Measurements from ENCODE around the gene NFATC2IP.

Gene NFATC2IP

DNA sequence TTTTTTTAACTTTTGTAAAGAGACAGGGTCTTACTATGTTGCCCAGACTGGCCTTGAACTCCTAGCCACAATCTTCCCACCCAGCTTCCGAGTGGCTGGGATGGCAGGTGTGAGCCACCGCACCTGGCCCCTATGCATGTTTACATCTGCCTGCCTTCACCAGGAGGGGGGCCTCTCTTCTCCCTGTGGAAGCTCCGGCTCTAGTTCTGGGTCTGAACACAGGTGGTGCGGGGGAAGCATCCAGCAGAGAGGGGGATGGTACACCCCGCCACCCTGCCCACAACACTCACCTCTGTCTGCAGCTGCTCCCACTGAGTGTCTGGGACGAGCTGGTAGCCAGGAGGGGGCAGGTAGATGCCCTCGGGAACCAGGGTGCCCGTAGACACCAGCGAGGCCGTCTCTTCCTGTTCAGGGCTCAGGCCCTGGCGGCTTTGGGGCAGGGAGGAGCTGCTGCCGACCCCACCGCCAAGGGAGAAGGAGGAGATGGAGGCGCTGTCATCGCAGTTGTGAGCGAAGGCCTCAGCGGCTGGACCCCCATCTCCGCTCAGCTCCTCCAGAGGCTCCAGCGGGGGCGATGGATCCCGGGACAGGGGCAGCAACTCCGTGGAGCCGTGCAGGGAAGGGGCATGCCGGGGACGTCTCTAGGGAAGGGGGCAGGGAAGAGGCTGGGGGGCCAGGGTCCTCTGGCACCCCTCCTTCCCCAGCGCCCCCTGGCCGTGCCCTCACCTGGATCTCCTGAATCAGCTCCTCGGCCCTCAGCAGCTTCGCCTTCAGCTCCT, 36.6 kb upstream of the NFATC2IP start:
- no peak for TF ChIP-seq ZBTB7A (IDR thresholded peaks at IDR 0.05; ENCODE audit: low read depth)
- no peak for TF ChIP-seq FOXM1 (IDR thresholded peaks at IDR 0.05; ENCODE audit: borderline replicate concordance, low read depth)
- TF ChIP-seq, protein P1, sequence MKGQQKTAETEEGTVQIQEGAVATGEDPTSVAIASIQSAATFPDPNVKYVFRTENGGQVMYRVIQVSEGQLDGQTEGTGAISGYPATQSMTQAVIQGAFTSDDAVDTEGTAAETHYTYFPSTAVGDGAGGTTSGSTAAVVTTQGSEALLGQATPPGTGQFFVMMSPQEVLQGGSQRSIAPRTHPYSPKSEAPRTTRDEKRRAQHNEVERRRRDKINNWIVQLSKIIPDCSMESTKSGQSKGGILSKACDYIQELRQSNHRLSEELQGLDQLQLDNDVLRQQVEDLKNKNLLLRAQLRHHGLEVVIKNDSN (IDR thresholded peaks at IDR 0.05) = no peak
- no peak for TF ChIP-seq TEAD4 (IDR thresholded peaks at IDR 0.05)
- TF ChIP-seq EGR1 (IDR thresholded peaks at IDR 0.05) = no peak
- no peak for TF ChIP-seq YY1 (IDR thresholded peaks at IDR 0.05; ENCODE audit: low read depth)
- TF ChIP-seq, protein P2, sequence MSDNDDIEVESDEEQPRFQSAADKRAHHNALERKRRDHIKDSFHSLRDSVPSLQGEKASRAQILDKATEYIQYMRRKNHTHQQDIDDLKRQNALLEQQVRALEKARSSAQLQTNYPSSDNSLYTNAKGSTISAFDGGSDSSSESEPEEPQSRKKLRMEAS (IDR thresholded peaks at IDR 0.05) = no peak
- TF ChIP-seq, protein P3, sequence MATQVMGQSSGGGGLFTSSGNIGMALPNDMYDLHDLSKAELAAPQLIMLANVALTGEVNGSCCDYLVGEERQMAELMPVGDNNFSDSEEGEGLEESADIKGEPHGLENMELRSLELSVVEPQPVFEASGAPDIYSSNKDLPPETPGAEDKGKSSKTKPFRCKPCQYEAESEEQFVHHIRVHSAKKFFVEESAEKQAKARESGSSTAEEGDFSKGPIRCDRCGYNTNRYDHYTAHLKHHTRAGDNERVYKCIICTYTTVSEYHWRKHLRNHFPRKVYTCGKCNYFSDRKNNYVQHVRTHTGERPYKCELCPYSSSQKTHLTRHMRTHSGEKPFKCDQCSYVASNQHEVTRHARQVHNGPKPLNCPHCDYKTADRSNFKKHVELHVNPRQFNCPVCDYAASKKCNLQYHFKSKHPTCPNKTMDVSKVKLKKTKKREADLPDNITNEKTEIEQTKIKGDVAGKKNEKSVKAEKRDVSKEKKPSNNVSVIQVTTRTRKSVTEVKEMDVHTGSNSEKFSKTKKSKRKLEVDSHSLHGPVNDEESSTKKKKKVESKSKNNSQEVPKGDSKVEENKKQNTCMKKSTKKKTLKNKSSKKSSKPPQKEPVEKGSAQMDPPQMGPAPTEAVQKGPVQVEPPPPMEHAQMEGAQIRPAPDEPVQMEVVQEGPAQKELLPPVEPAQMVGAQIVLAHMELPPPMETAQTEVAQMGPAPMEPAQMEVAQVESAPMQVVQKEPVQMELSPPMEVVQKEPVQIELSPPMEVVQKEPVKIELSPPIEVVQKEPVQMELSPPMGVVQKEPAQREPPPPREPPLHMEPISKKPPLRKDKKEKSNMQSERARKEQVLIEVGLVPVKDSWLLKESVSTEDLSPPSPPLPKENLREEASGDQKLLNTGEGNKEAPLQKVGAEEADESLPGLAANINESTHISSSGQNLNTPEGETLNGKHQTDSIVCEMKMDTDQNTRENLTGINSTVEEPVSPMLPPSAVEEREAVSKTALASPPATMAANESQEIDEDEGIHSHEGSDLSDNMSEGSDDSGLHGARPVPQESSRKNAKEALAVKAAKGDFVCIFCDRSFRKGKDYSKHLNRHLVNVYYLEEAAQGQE (IDR thresholded peaks at IDR 0.05; ENCODE audit: low read depth) = no peak
- TF ChIP-seq TAF1 (IDR thresholded peaks at IDR 0.05; ENCODE audit: low read depth) = no peak
- no peak for TF ChIP-seq NFIC (IDR thresholded peaks at IDR 0.05)
- TF ChIP-seq CEBPB (IDR thresholded peaks at IDR 0.05) = no peak
- no peak for TF ChIP-seq CREB1 (IDR thresholded peaks at IDR 0.05; ENCODE audit: low read depth)
- TF ChIP-seq TCF12 (IDR thresholded peaks at IDR 0.05; ENCODE audit: low read depth) = no peak
- no peak for TF ChIP-seq EP300 (IDR thresholded peaks at IDR 0.05; ENCODE audit: borderline replicate concordance)
- no peak for TF ChIP-seq RAD21 (IDR thresholded peaks at IDR 0.05; ENCODE audit: low read depth)

DNA sequence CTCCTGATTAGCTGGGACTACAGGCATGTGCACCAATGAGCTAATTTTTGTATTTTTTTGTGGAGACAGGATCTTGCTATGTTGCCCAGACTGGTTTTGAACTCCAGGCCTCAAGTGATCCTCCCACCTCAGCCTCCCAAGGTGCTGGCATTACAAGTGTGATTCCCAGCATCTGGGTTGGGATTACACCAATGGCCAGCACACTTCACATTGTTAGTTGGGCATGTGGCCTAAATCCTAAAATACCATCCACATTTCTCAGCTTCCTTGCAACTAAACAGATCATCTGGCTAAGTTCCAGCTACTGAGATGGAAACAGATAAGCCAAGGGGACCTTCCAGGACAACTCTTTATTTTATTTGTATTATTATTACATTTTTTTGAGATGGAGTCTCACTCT, 35.6 kb upstream of the NFATC2IP start:
- TF ChIP-seq ZBTB7A (IDR thresholded peaks at IDR 0.05; ENCODE audit: low read depth) = no peak
- TF ChIP-seq TAF1 (IDR thresholded peaks at IDR 0.05; ENCODE audit: low read depth) = no peak
- no peak for TF ChIP-seq TEAD4 (IDR thresholded peaks at IDR 0.05)

DNA sequence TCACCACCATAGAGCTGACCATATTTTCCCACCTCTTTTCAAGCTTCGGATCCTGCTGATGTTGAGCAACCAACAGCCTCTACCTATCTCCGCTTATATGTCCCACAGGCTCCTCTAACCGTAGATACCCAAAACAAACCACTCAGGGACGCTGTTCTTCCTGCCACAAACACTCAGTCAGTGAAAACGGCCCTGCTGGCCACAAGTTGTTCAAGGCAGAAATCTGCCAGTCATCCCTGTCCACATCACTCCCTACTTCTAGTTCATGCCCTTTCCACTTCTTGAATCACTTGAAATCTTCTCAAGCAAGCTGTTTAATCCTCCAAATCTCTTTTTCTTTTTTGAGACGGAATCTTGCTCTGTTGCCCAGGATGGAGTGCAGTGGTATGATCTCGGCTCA, 33.6 kb upstream of the NFATC2IP start:
- TF ChIP-seq ZBTB7A (IDR thresholded peaks at IDR 0.05; ENCODE audit: low read depth) (no peak), TCF12 (IDR thresholded peaks at IDR 0.05; ENCODE audit: low read depth) (no peak), CEBPB (IDR thresholded peaks at IDR 0.05) (no peak), EGR1 (IDR thresholded peaks at IDR 0.05) (no peak), RAD21 (IDR thresholded peaks at IDR 0.05; ENCODE audit: low read depth) (no peak), CREB1 (IDR thresholded peaks at IDR 0.05; ENCODE audit: low read depth) (no peak), TEAD4 (IDR thresholded peaks at IDR 0.05) (no peak), NFIC (IDR thresholded peaks at IDR 0.05) (no peak), TAF1 (IDR thresholded peaks at IDR 0.05; ENCODE audit: low read depth) (no peak), FOXM1 (IDR thresholded peaks at IDR 0.05; ENCODE audit: borderline replicate concordance, low read depth) (no peak), YY1 (IDR thresholded peaks at IDR 0.05; ENCODE audit: low read depth) (no peak), EP300 (IDR thresholded peaks at IDR 0.05; ENCODE audit: borderline replicate concordance) (no peak)
- TF ChIP-seq, protein P3 (IDR thresholded peaks at IDR 0.05; ENCODE audit: low read depth) = no peak
- TF ChIP-seq, protein P1 (IDR thresholded peaks at IDR 0.05) = no peak
- TF ChIP-seq, protein P2 (IDR thresholded peaks at IDR 0.05) = no peak

DNA sequence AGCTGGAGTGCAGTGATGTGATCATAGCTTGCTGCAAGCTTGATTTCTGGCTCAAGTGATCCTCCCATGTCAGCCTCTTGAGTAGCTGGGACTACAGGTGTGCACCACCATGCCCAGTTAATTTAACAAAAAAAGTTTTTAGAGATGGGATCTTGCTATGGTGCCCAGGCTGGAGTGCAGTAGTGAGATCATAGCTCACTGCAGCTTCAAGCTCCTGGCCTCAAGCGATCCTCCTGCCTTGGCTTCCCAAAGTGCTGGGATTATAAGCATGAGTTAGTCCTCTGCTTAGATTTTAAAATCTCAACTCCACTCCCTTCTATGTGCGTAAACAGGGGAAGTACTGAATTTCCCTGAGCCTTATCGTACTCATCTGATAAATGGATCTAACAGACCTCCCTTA, 32.0 kb upstream of the NFATC2IP start:
- TF ChIP-seq TEAD4 (IDR thresholded peaks at IDR 0.05) = no peak
- no peak for TF ChIP-seq CREB1 (IDR thresholded peaks at IDR 0.05; ENCODE audit: low read depth)
- no peak for TF ChIP-seq TAF1 (IDR thresholded peaks at IDR 0.05; ENCODE audit: low read depth)

DNA sequence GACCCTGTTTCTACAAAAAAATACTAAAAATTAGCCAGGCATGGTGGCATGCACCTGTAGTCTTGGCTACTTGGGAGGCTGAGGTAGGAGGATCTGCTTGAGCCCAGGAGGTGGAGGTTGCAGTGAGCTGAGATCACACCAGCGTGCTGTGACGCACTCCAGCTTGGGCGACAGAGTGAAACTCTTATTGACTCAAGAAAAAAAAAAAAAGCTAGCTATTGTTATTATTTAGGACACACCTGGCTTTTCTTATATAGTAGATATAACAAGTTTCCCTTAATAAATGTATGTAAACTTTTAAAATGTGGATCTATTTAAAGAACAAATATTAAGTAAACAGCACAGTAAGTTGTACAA, 27.5 kb upstream of the NFATC2IP start:
- TF ChIP-seq NFIC (IDR thresholded peaks at IDR 0.05) (no peak), RAD21 (IDR thresholded peaks at IDR 0.05; ENCODE audit: low read depth) (no peak), EGR1 (IDR thresholded peaks at IDR 0.05) (no peak), TCF12 (IDR thresholded peaks at IDR 0.05; ENCODE audit: low read depth) (no peak), EP300 (IDR thresholded peaks at IDR 0.05; ENCODE audit: borderline replicate concordance) (no peak), CREB1 (IDR thresholded peaks at IDR 0.05; ENCODE audit: low read depth) (no peak)
- TF ChIP-seq, protein P2 (IDR thresholded peaks at IDR 0.05) = no peak
